ENCODE measurements around the gene PRLR.
"Not testable (repeated sequence)": the region's sequence is repeated elsewhere in the genome, so short reads cannot be mapped to it uniquely, and the experiment has no call there.

Gene PRLR

GRCh38 chr5:35069188-35069587, 161.1 kb downstream of the PRLR start:
- no peak for DNase-seq

GRCh38 chr5:35067985-35068384, 162.3 kb downstream of the PRLR start:
- no peak for DNase-seq

- no peak for DNase-seq
Measured at GRCh38 chr5:35066260-35066795, 164.0 kb downstream of the PRLR start.

- DNase-seq, result no peak
Measured at GRCh38 chr5:35063414-35063813, 166.9 kb downstream of the PRLR start.

GRCh38 chr5:35061211-35061770, 169.0 kb downstream of the PRLR start:
- DNase-seq, result no peak

- DNase-seq, result no peak
Measured at GRCh38 chr5:35060236-35060635, 170.1 kb downstream of the PRLR start.

GRCh38 chr5:35059251-35059650, 171.0 kb downstream of the PRLR start:
- DNase-seq, result no peak

GRCh38 chr5:35058374-35058788, 171.9 kb downstream of the PRLR start:
- no peak for DNase-seq

GRCh38 chr5:35056686-35057085, 173.6 kb downstream of the PRLR start:
- no peak for DNase-seq

GRCh38 chr5:35052838-35053237, 177.4 kb downstream of the PRLR start:
- DNase-seq, result no peak

- no peak for DNase-seq
Measured at GRCh38 chr5:35050541-35051126, 179.7 kb downstream of the PRLR start.

- no peak for DNase-seq
Measured at GRCh38 chr5:35048910-35049309, 181.4 kb downstream of the PRLR start.

- DNase-seq, result no peak
Measured at GRCh38 chr5:35047785-35048404, 182.4 kb downstream of the PRLR start, which contains the start of gene AGXT2. Gene AGXT2 (minus strand): TSS chr5:35047949. CDS start chr5:35047892, 57 bp downstream.

GRCh38 chr5:35046774-35047173, 183.5 kb downstream of the PRLR start:
- peak; percentile 65 for DNase-seq

- no peak for DNase-seq
Measured at GRCh38 chr5:35045280-35045679, 185.0 kb downstream of the PRLR start.

GRCh38 chr5:35044649-35045048, 185.6 kb downstream of the PRLR start:
- DNase-seq, result no peak

GRCh38 chr5:35042781-35043180, 187.5 kb downstream of the PRLR start:
- no peak for DNase-seq

- DNase-seq, result no peak
Measured at GRCh38 chr5:35041261-35041660, 189.0 kb downstream of the PRLR start.

GRCh38 chr5:35038891-35039290, 191.4 kb downstream of the PRLR start:
- DNase-seq, result no peak

GRCh38 chr5:35036536-35036935, 193.8 kb downstream of the PRLR start:
- no peak for DNase-seq

GRCh38 chr5:35035929-35036328, 194.4 kb downstream of the PRLR start:
- DNase-seq, result not testable (repeated sequence)

- no peak for DNase-seq
Measured at GRCh38 chr5:35035271-35035670, 195.0 kb downstream of the PRLR start.

GRCh38 chr5:35032356-35032755, 197.9 kb downstream of the PRLR start:
- no peak for DNase-seq

GRCh38 chr5:35031276-35031675, 199.0 kb downstream of the PRLR start:
- no peak for DNase-seq

All from fibroblast of skin of scalp (primary cell).